Keratinocyte (primary cell): ENCODE results near the gene NFIC. TPM values are rescaled to one million over a fixed set of nuclear protein-coding genes. Genes with fewer than 3 reads are reported as not detected.

Experiments used
- DNase-seq: peaks from one replicate; pipeline ENCODE4 v3.0.0-alpha.2; 2011; ENCODE audit warnings: low read depth, missing footprints, low spot score
- FAIRE-seq: peaks from 2 replicates; lab custom pipeline; 2011; peaks lifted over from hg19 to GRCh38; lab: Jason Lieb, UNC
- H2AFZ ChIP-seq: 2 replicates; pipeline ENCODE4 v1.6.0; 2012; ENCODE audit warnings: low read length, control low read depth, inconsistent platforms; ENCODE audit not compliant: control insufficient read depth
- H3K27ac ChIP-seq: 2 replicates; pipeline ENCODE4 v1.5.1; 2011; ENCODE audit warnings: low read length; ENCODE audit not compliant: control insufficient read depth, insufficient read depth
- H3K27me3 ChIP-seq: 3 replicates; pipeline ENCODE4 v1.6.0; 2011; ENCODE audit warnings: low read length; ENCODE audit not compliant: control insufficient read depth, insufficient read depth; ENCODE audit errors: extremely low read depth
- H3K36me3 ChIP-seq, 2 experiments: 2 replicates in 1 of 2; 3 replicates in 1 of 2; pipeline ENCODE4 v1.5.1; 2011; ENCODE audit warnings: low read length in 2 of 2, mild to moderate bottlenecking in 1 of 2; ENCODE audit not compliant: control insufficient read depth in 2 of 2, insufficient read depth in 2 of 2; ENCODE audit errors: extremely low read depth in 1 of 2
- H3K4me1 ChIP-seq: 3 replicates; pipeline ENCODE4 v1.5.1; 2011; ENCODE audit warnings: low read length; ENCODE audit not compliant: control insufficient read depth, insufficient read depth; ENCODE audit errors: extremely low read depth
- H3K4me2 ChIP-seq: 3 replicates; pipeline ENCODE4 v1.6.0; 2011; ENCODE audit warnings: low read depth, low read length; ENCODE audit not compliant: control insufficient read depth, insufficient read depth; ENCODE audit errors: extremely low read depth
- H3K4me3 ChIP-seq, 3 experiments: fragments of 200-600 bp in 1 of 3; sonication (generic) in 1 of 3; 2 replicates in 2 of 3; 3 replicates in 1 of 3; pipeline ENCODE4 v1.5.1; 2011 to 2016; ENCODE audit warnings: low read length in 3 of 3, mild to moderate bottlenecking in 3 of 3, control low read depth in 2 of 3, inconsistent platforms in 1 of 3, low read depth in 1 of 3, mixed read lengths in 1 of 3, mixed run types in 1 of 3, moderate library complexity in 1 of 3; ENCODE audit not compliant: control insufficient read depth in 2 of 3, insufficient read depth in 2 of 3; ENCODE audit errors: extremely low read depth in 1 of 3
- H3K79me2 ChIP-seq: 2 replicates; pipeline ENCODE4 v1.6.0; 2012; ENCODE audit warnings: low read length; ENCODE audit not compliant: control insufficient read depth, insufficient read depth
- H3K9ac ChIP-seq: 3 replicates; pipeline ENCODE4 v1.6.0; 2011; ENCODE audit warnings: low read length; ENCODE audit not compliant: control insufficient read depth, insufficient read depth; ENCODE audit errors: extremely low read depth
- H3K9me1 ChIP-seq: 3 replicates; pipeline ENCODE4 v1.6.0; 2011; ENCODE audit warnings: low read length; ENCODE audit not compliant: control insufficient read depth, insufficient read depth; ENCODE audit errors: extremely low read depth
- H3K9me3 ChIP-seq: 2 replicates; pipeline ENCODE4 v1.5.1; 2012; ENCODE audit warnings: low read depth, low read length; ENCODE audit not compliant: control insufficient read depth
- H4K20me1 ChIP-seq: 3 replicates; pipeline ENCODE4 v1.6.0; 2011; ENCODE audit warnings: low read length; ENCODE audit not compliant: control insufficient read depth, insufficient read depth; ENCODE audit errors: extremely low read depth
- CTCF ChIP-seq, 3 experiments: IDR thresholded peaks in 1 of 3; conservative IDR thresholded peaks in 1 of 3; optimal IDR thresholded peaks in 1 of 3; 2 replicates in 2 of 3; 3 replicates in 1 of 3; pipeline versions ENCODE3 to v1.5.1; 2011; ENCODE audit warnings: low read length in 3 of 3, mild to moderate bottlenecking in 3 of 3, moderate library complexity in 2 of 3, control low read depth in 1 of 3, inconsistent platforms in 1 of 3; ENCODE audit not compliant: insufficient read depth in 2 of 3; ENCODE audit errors: extremely low read depth in 1 of 3
- EZH2 ChIP-seq: IDR thresholded peaks from one replicate; pipeline ENCODE4 v1.6.1; 2012; ENCODE audit warnings: inconsistent platforms, mild to moderate bottlenecking, low read length, moderate library complexity
- dilution Hi-C: fragments of 300-500 bp; cut with MboI; formaldehyde crosslinking; loops from one replicate; pipeline ENCODE4 v1.7.0; 2020; ENCODE audit warnings: low sequenced_read_pairs; ENCODE audit not compliant: extremely low pct_ligation_motif_present
- polyA plus RNA-seq, 5 experiments: library from polyadenylated mRNA; depleted of rRNA in 3 of 5; stranded (reverse) in 3 of 5; stranded (forward) in 1 of 5; unstranded in 1 of 5; fragments of >200 nt; gene quantifications; 1 replicate in 1 of 5; 2 replicates in 3 of 5; 3 replicates in 1 of 5; pipeline versions ENCODE4 v1.2.1 to v1.2.3, GENCODE V29; 2011 to 2012; ENCODE audit warnings: missing spikeins in 2 of 5, low read depth in 1 of 5, low replicate concordance in 1 of 5

Gene NFIC
- polyA plus RNA-seq, 1 donor (not counting 4 experiments of a cell fraction or from before 2014, with no cell fraction given) = 2.4 TPM

DNA sequence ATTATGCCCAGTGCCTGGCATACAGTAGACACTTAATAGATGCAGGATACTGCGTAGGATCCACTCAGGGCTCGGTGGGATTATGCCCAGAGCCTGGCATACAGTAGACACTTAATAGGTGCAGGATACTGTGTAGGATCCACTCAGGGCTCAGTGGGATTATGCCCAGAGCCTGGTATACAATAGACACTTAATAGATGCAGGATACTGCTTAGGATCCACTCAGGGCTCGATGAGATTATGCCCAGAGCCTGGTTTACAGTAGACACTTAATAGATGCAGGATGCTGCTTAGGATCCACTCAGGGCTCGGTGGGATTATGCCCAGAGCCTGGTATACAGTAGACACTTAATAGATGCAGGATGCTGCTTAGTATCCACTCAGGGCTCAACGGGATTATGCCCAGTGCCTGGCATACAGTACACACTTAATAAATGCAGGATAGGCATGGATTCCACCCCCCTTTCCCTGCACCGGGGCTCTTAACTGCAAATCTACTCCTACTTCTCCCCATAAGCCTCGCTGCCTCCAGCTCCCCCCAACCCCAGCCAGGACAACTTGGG, 89.1 kb downstream of the NFIC start:
- Histone ChIP-seq H3K79me2 (peaks cover 5% of the 10 kb centered on the region), H3K9ac (no peak overlapping the region), H4K20me1 (no peaks in the 10 kb centered on the region), H2AFZ (no peak overlapping the region), H3K27me3 (no peaks in the 10 kb centered on the region), H3K9me1 (no peaks in the 10 kb centered on the region), H3K4me2 (no peak overlapping the region), H3K4me3 (no peak overlapping the region), H3K9me3 (no peaks in the 10 kb centered on the region), H3K36me3 (peaks cover 18 to 36% of the 10 kb centered on the region in 2 experiments), H3K4me1 (peaks cover 9% of the 10 kb centered on the region), H3K27ac (no peak overlapping the region)
- TF ChIP-seq CTCF (optimal IDR thresholded peaks at IDR 0.05 in 1 of 3, IDR thresholded peaks at IDR 0.05 in 1 of 3, conservative IDR thresholded peaks at IDR 0.05 in 1 of 3; ENCODE audit: extremely low read depth in 1 of 3, insufficient read depth in 2 of 3, low read length in 3 of 3) = no peak
- no peak for TF ChIP-seq EZH2
- DNase-seq (no peak), FAIRE-seq (no peak)
- dilution Hi-C loops = no loop called here

- DNase-seq (no peak), FAIRE-seq (no peak)
- Histone ChIP-seq H3K4me3 (no peak overlapping the region), H3K9ac (no peak overlapping the region), H3K27ac (no peak overlapping the region), H3K9me3 (no peaks in the 10 kb centered on the region), H3K27me3 (no peaks in the 10 kb centered on the region), H3K9me1 (no peaks in the 10 kb centered on the region), H4K20me1 (no peaks in the 10 kb centered on the region), H3K36me3 (peaks cover 18 to 36% of the 10 kb centered on the region in 2 experiments), H3K4me1 (peaks cover 5% of the 10 kb centered on the region), H2AFZ (no peak overlapping the region), H3K4me2 (no peak overlapping the region), H3K79me2 (peaks cover 5% of the 10 kb centered on the region)
- TF ChIP-seq EZH2 (no peak), CTCF (optimal IDR thresholded peaks at IDR 0.05 in 1 of 3, IDR thresholded peaks at IDR 0.05 in 1 of 3, conservative IDR thresholded peaks at IDR 0.05 in 1 of 3; ENCODE audit: extremely low read depth in 1 of 3, insufficient read depth in 2 of 3, low read length in 3 of 3) (no peak)
- dilution Hi-C loops = no loop called here
These were observed 89.7 kb downstream of the NFIC start for GRCh38 chr19:3455960-3456601.
